WTC11 (cell line): Measurements from ENCODE around the gene FES. TPM values are rescaled to one million over a fixed set of nuclear protein-coding genes. Genes with fewer than 3 reads are reported as not detected.

Experiments
- ATAC-seq: fragments of 200-7000 bp; cut with Tn5 transposase; 2 replicates; pipeline ENCODE4 v1.10.0; 2021; ENCODE audit warnings: mild to moderate bottlenecking, moderate library complexity
- CTCF ChIA-PET: fragments of 300-600 bp; sonication (Branson Sonifier 250); formaldehyde crosslinking; loops from one replicate; lab custom pipeline; 2021; ENCODE audit warnings: antibody characterized with exemption; lab: Charles Lee
- POLR2A ChIA-PET: fragments of 350-600 bp; sonication (Branson Sonifier 250); formaldehyde crosslinking; loops from one replicate; lab custom pipeline; 2021; ENCODE audit warnings: antibody characterized with exemption; lab: Charles Lee
- DNase-seq: peaks from one replicate; pipeline ENCODE4 v3.0.0; 2021; ENCODE audit warnings: low spot score
- H3K27ac Mint-ChIP-seq: 2 replicates; pipeline ENCODE4 v1.8.0; 2021; ENCODE audit warnings: mixed read lengths
- H3K27me3 Mint-ChIP-seq: 2 replicates; pipeline ENCODE4 v1.8.0; 2021; ENCODE audit warnings: low read depth, mild to moderate bottlenecking, moderate library complexity, mixed read lengths
- H3K36me3 Mint-ChIP-seq: 2 replicates; pipeline ENCODE4 v1.8.0; 2021; ENCODE audit warnings: mixed read lengths
- H3K4me1 Mint-ChIP-seq: 2 replicates; pipeline ENCODE4 v1.8.0; 2022; ENCODE audit warnings: mixed read lengths
- H3K4me3 Mint-ChIP-seq: 2 replicates; pipeline ENCODE4 v1.8.0; 2021; ENCODE audit warnings: mild to moderate bottlenecking, moderate library complexity, mixed read lengths
- H3K9me3 Mint-ChIP-seq: 2 replicates; pipeline ENCODE4 v1.8.0; 2021; ENCODE audit warnings: mixed read lengths
- ATF2 ChIP-seq: sonication (generic); formaldehyde crosslinking; IDR thresholded peaks from 2 replicates; pipeline ENCODE4 v1.8.1; 2022; ENCODE audit warnings: low read depth, missing genetic modification reagents, borderline replicate concordance
- ATF3 ChIP-seq: sonication (generic); formaldehyde crosslinking; conservative IDR thresholded peaks from 2 replicates; pipeline ENCODE4 v1.8.1; 2022; ENCODE audit warnings: mild to moderate bottlenecking, missing genetic modification reagents
- CBFB ChIP-seq: sonication (generic); formaldehyde crosslinking; IDR thresholded peaks from 2 replicates; pipeline ENCODE4 v1.8.1; 2022; ENCODE audit warnings: mild to moderate bottlenecking, low read depth, missing genetic modification reagents
- CREB1 ChIP-seq: sonication (generic); formaldehyde crosslinking; IDR thresholded peaks from 2 replicates; pipeline ENCODE4 v1.8.0; 2023; ENCODE audit warnings: mild to moderate bottlenecking, missing genetic modification reagents
- ELF4 ChIP-seq: sonication (generic); formaldehyde crosslinking; IDR thresholded peaks from 2 replicates; pipeline ENCODE4 v1.8.1; 2022; ENCODE audit warnings: low read depth, mild to moderate bottlenecking, moderate library complexity, missing genetic modification reagents
- ETV6 ChIP-seq: sonication (generic); formaldehyde crosslinking; IDR thresholded peaks from 2 replicates; pipeline ENCODE4 v1.8.1; 2022; ENCODE audit warnings: mild to moderate bottlenecking, missing genetic modification reagents
- FOXK1 ChIP-seq: sonication (generic); formaldehyde crosslinking; IDR thresholded peaks from 2 replicates; pipeline ENCODE4 v1.8.0; 2022; ENCODE audit warnings: mild to moderate bottlenecking, moderate library complexity, missing genetic modification reagents
- GRHL2 ChIP-seq: fragments of 250-450 bp; sonication (Bioruptor Pico); IDR thresholded peaks from 2 replicates; pipeline ENCODE4 v1.8.0; 2022; ENCODE audit warnings: mild to moderate bottlenecking, moderate library complexity; ENCODE audit not compliant: insufficient replicate concordance, severe bottlenecking
- NR2C2 ChIP-seq: sonication (generic); formaldehyde crosslinking; IDR thresholded peaks from 2 replicates; pipeline ENCODE4 v1.8.0; 2022; ENCODE audit warnings: mild to moderate bottlenecking, missing genetic modification reagents
- RELA ChIP-seq: sonication (generic); formaldehyde crosslinking; IDR thresholded peaks from 2 replicates; pipeline ENCODE4 v1.8.1; 2022; ENCODE audit warnings: missing genetic modification reagents, mild to moderate bottlenecking, borderline replicate concordance
- SMAD3 ChIP-seq: sonication (generic); formaldehyde crosslinking; IDR thresholded peaks from 2 replicates; pipeline ENCODE4 v1.8.0; 2022; ENCODE audit warnings: missing genetic modification reagents, mild to moderate bottlenecking, borderline replicate concordance
- SMAD4 ChIP-seq: sonication (generic); formaldehyde crosslinking; IDR thresholded peaks from 2 replicates; pipeline ENCODE4 v1.8.0; 2022; ENCODE audit warnings: mild to moderate bottlenecking, missing genetic modification reagents
- SOX15 ChIP-seq: fragments of 250-450 bp; sonication (Bioruptor Pico); IDR thresholded peaks from 2 replicates; pipeline ENCODE4 v1.9.0; 2021; ENCODE audit warnings: mild to moderate bottlenecking
- TP53 ChIP-seq: sonication (generic); formaldehyde crosslinking; IDR thresholded peaks from 2 replicates; pipeline ENCODE4 v1.8.1; 2023; ENCODE audit warnings: mild to moderate bottlenecking, missing genetic modification reagents
- ZBTB21 ChIP-seq: sonication (generic); formaldehyde crosslinking; IDR thresholded peaks from 2 replicates; pipeline ENCODE4 v1.8.1; 2023; ENCODE audit warnings: mild to moderate bottlenecking, missing genetic modification reagents, borderline replicate concordance
- ZNF138 ChIP-seq: sonication (generic); formaldehyde crosslinking; conservative IDR thresholded peaks from 2 replicates; pipeline ENCODE4 v1.8.1; 2022; ENCODE audit warnings: mild to moderate bottlenecking, moderate library complexity, missing genetic modification reagents
- ZNF396 ChIP-seq: fragments of 250-450 bp; sonication (Bioruptor Pico); IDR thresholded peaks from 2 replicates; pipeline ENCODE4 v1.8.0; 2021; ENCODE audit warnings: mild to moderate bottlenecking, moderate library complexity, borderline replicate concordance
- total RNA-seq: library from RNA; stranded (reverse); gene quantifications from 3 replicates; pipeline ENCODE4 v1.2.3, GENCODE V29; 2021
- TF ChIP-seq, protein P1 (sequence below): fragments of 200-600 bp; IDR thresholded peaks from 2 replicates; pipeline ENCODE4 v1.8.0; 2022; ENCODE audit warnings: antibody characterized with exemption
- TF ChIP-seq, protein P2 (sequence below): sonication (generic); formaldehyde crosslinking; IDR thresholded peaks from 2 replicates; pipeline ENCODE4 v1.8.1; 2022; ENCODE audit warnings: missing genetic modification reagents, borderline replicate concordance
- TF ChIP-seq, protein P3 (sequence below): fragments of 250-450 bp; sonication (Bioruptor Pico); IDR thresholded peaks from 2 replicates; pipeline ENCODE4 v1.9.0; 2021; ENCODE audit warnings: mild to moderate bottlenecking

Gene FES
- total RNA-seq, 1 experiment from 2014 or later, result 10.0 TPM

DNA sequence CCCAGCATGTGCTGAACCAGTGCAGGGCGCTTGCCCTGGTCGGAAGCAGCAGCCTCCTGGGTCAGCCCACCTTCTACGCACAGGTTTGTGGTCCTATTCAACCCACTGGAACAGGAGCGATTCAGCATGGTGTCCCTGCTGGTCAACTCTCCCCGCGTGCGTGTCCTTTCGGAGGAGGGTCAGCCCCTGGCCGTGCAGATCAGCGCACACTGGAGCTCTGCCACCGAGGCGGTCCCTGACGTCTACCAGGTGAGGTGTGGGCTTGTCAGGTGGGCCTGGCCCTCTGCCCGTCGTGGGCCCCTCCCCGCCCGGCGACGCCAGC, 27.0 kb downstream of the FES start:
- DNase-seq (no peak), ATAC-seq (no peak)
- no peaks in the 10 kb centered on the region for H3K27me3 Mint-ChIP-seq
- POLR2A ChIA-PET, result no interaction called here
- TF ChIP-seq CBFB (CRISPR knock-in tag), result no peak
- TF ChIP-seq, protein P1, sequence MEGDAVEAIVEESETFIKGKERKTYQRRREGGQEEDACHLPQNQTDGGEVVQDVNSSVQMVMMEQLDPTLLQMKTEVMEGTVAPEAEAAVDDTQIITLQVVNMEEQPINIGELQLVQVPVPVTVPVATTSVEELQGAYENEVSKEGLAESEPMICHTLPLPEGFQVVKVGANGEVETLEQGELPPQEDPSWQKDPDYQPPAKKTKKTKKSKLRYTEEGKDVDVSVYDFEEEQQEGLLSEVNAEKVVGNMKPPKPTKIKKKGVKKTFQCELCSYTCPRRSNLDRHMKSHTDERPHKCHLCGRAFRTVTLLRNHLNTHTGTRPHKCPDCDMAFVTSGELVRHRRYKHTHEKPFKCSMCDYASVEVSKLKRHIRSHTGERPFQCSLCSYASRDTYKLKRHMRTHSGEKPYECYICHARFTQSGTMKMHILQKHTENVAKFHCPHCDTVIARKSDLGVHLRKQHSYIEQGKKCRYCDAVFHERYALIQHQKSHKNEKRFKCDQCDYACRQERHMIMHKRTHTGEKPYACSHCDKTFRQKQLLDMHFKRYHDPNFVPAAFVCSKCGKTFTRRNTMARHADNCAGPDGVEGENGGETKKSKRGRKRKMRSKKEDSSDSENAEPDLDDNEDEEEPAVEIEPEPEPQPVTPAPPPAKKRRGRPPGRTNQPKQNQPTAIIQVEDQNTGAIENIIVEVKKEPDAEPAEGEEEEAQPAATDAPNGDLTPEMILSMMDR, result no peak
- no peak for TF ChIP-seq SMAD4 (CRISPR knock-in tag)
- TF ChIP-seq ATF2 (CRISPR knock-in tag), result no peak
- TF ChIP-seq SOX15, result no peak
- no peak for TF ChIP-seq NR2C2 (CRISPR knock-in tag)
- TF ChIP-seq GRHL2 (CRISPR knock-in tag), result no peak
- no peaks in the 10 kb centered on the region for H3K4me1 Mint-ChIP-seq
- H3K9me3 Mint-ChIP-seq, result no peaks in the 10 kb centered on the region
- H3K36me3 Mint-ChIP-seq, result no peaks in the 10 kb centered on the region; the same call in 1 of the 2 replicates
- CTCF ChIA-PET, result interaction anchor here (1.7 kb wide), 1 partner anchor 21 kb away, joined by 7 read pairs; the partner anchor contains the start of gene HDDC3
- no peak overlapping the region for H3K4me3 Mint-ChIP-seq
- no peak overlapping the region for H3K27ac Mint-ChIP-seq

GRCh38 chr15:90911906-90912769, 27.8 kb downstream of the FES start:
- Mint-ChIP-seq H3K4me3 (no peak overlapping the region), H3K9me3 (no peaks in the 10 kb centered on the region), H3K36me3 (no peaks in the 10 kb centered on the region), H3K27me3 (no peaks in the 10 kb centered on the region), H3K4me1 (no peaks in the 10 kb centered on the region), H3K27ac (no peak overlapping the region)
- CTCF ChIA-PET, result interaction anchor here (1.7 kb wide), 1 partner anchor 20 kb away, joined by 7 read pairs; the partner anchor contains the start of gene HDDC3
- DNase-seq (no peak), ATAC-seq (no peak)
- TF ChIP-seq ZNF138 (CRISPR knock-in tag) (no peak), ATF3 (CRISPR knock-in tag) (no peak), CREB1 (CRISPR knock-in tag) (no peak), ZNF396 (no peak), ELF4 (CRISPR knock-in tag) (no peak), SMAD3 (CRISPR knock-in tag) (no peak), ETV6 (CRISPR knock-in tag) (no peak), ZBTB21 (CRISPR knock-in tag) (no peak)
- POLR2A ChIA-PET, result no interaction called here

DNA sequence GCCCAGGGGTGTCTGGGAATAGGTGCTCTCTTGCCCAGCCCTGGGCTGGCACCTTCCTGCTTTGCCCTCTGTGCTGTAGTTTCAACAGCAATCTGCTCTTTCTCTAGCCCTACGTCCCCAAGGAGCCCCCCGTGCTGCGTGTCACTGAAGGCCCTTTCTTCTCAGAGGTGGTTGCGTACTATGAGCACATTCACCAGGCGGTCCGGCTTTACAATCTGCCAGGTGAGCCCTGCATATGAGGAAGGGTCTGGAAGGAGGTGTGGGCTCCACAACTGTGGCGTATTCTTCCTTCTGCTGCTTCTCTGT, 28.4 kb downstream of the FES start:
- Mint-ChIP-seq H3K4me1 (no peaks in the 10 kb centered on the region), H3K27ac (no peak overlapping the region), H3K36me3 (no peaks in the 10 kb centered on the region), H3K9me3 (no peaks in the 10 kb centered on the region), H3K27me3 (no peaks in the 10 kb centered on the region), H3K4me3 (no peak overlapping the region)
- ChIA-PET CTCF (interaction anchor here (3.8 kb wide), 1 partner anchor 19 kb away, joined by 24 read pairs; the partner anchor contains the start of gene HDDC3), POLR2A (no interaction called here)
- ATAC-seq, result no peak
- no peak for DNase-seq
- TF ChIP-seq, protein P2, sequence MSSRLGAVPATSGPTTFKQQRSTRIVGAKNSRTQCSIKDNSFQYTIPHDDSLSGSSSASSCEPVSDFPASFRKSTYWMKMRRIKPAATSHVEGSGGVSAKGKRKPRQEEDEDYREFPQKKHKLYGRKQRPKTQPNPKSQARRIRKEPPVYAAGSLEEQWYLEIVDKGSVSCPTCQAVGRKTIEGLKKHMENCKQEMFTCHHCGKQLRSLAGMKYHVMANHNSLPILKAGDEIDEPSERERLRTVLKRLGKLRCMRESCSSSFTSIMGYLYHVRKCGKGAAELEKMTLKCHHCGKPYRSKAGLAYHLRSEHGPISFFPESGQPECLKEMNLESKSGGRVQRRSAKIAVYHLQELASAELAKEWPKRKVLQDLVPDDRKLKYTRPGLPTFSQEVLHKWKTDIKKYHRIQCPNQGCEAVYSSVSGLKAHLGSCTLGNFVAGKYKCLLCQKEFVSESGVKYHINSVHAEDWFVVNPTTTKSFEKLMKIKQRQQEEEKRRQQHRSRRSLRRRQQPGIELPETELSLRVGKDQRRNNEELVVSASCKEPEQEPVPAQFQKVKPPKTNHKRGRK (CRISPR knock-in tag), result no peak
- TF ChIP-seq RELA (CRISPR knock-in tag) (no peak), TP53 (CRISPR knock-in tag) (no peak), FOXK1 (no peak), SOX15 (no peak), ELF4 (CRISPR knock-in tag) (no peak)
- TF ChIP-seq, protein P3, sequence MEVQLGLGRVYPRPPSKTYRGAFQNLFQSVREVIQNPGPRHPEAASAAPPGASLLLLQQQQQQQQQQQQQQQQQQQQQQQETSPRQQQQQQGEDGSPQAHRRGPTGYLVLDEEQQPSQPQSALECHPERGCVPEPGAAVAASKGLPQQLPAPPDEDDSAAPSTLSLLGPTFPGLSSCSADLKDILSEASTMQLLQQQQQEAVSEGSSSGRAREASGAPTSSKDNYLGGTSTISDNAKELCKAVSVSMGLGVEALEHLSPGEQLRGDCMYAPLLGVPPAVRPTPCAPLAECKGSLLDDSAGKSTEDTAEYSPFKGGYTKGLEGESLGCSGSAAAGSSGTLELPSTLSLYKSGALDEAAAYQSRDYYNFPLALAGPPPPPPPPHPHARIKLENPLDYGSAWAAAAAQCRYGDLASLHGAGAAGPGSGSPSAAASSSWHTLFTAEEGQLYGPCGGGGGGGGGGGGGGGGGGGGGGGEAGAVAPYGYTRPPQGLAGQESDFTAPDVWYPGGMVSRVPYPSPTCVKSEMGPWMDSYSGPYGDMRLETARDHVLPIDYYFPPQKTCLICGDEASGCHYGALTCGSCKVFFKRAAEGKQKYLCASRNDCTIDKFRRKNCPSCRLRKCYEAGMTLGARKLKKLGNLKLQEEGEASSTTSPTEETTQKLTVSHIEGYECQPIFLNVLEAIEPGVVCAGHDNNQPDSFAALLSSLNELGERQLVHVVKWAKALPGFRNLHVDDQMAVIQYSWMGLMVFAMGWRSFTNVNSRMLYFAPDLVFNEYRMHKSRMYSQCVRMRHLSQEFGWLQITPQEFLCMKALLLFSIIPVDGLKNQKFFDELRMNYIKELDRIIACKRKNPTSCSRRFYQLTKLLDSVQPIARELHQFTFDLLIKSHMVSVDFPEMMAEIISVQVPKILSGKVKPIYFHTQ (CRISPR knock-in tag), result no peak
